ENCODE results near the gene AP5Z1. TPM values are rescaled to one million over a fixed set of nuclear protein-coding genes. Genes with fewer than 3 reads are reported as not detected.

The AP5Z1 gene, protein sequence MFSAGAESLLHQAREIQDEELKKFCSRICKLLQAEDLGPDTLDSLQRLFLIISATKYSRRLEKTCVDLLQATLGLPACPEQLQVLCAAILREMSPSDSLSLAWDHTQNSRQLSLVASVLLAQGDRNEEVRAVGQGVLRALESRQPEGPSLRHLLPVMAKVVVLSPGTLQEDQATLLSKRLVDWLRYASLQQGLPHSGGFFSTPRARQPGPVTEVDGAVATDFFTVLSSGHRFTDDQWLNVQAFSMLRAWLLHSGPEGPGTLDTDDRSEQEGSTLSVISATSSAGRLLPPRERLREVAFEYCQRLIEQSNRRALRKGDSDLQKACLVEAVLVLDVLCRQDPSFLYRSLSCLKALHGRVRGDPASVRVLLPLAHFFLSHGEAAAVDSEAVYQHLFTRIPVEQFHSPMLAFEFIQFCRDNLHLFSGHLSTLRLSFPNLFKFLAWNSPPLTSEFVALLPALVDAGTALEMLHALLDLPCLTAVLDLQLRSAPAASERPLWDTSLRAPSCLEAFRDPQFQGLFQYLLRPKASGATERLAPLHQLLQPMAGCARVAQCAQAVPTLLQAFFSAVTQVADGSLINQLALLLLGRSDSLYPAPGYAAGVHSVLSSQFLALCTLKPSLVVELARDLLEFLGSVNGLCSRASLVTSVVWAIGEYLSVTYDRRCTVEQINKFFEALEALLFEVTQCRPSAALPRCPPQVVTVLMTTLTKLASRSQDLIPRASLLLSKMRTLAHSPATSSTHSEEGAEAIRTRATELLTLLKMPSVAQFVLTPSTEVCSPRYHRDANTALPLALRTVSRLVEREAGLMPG
- total RNA-seq (2014; rRNA removed; shearing (Covaris generic); ENCODE audit: low replicate concordance): 20.2 and 29.8 TPM in 2 replicates

DNA sequence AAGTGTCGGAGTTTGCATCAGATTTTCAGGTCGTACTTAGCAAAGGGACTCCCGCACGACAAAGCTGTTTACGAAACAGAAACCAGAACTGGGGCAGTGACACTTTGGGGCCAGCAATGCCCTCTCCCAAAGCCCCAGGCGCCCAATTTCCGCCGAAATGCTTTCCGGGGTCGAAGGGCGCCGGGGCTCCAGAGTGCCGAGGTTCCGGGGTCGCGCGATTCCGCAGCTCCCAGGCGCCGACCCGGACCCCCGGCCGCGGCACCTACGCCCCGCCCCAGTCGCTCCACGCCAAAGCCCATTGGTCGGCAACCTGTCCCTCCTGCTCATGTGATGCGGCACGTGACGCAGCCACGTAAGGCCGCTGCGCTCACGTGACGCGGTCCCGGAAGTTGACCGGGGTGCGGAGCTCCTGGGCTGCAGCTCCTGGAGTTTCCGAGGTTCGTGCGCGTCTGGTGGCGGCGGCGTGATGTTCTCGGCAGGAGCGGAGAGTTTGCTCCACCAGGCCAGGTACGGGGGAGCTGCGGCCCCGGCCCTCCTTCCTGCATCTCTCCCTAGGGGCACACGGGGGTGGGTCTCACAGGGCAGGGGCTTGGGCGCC lies at the start of gene AP5Z1:
TSS of gene AP5Z1 (plus strand) at position 374 of the 598 bp plus-strand sequence. CDS start at position 467, 93 bp downstream.
- in situ Hi-C loops (cut with HindIII; ENCODE audit: low pct_unique_long_range_greater_than_20kb, low sequenced_read_pairs): no loop called here
- DNase-seq (ENCODE audit: low read depth): peak; percentile 90

DNA sequence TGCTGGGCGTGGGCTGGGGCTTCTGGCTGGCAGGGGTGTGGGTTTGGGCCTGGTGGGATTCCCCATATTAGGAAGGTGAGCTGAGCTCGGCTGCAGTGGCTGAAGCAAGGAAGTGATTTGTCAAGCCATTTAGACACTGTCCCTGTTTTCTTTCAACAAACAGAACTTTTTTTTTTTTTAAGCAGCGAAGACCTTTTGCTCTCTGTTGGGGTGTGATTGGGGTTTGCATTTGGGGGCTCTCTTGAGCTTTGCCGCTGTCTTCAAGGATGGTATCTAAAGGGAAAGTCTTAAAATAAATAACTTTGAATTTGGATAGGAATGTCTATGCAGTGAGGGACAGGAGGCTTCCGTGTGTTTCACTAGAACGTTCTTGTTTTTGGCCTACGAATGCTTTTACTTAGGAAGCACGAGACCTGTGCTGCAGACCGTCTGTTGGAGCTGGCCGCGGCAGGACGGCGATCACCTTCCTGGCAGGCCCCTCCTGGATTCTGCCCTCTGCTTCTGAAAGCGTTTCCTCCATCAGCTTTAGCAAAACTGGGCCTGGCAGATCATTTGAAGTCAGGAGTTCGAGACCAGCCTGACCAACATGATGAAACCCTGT lies 49.5 kb upstream of the AP5Z1 start:
- in situ Hi-C loops (cut with HindIII; ENCODE audit: low pct_unique_long_range_greater_than_20kb, low sequenced_read_pairs): no loop called here
- no peak for DNase-seq (ENCODE audit: low read depth)

DNA sequence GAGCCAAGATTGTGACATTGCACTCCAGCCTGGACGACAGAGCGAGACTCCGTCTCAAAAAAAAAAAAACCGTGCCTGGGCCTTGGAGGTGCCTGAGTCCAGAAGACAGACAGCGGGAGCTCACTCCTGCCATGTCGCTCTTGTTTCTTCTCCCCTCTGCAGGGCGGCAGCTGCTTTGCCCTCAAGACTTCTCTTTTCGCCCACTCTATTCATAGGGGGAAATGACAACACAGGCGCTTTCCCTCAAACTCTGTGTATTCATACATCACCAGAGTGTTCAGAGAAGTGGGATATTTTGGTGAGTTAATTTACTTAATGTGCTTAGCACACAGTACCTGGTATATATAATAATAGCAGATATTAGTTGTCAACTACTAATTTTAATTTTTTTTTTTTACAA lies 48.9 kb upstream of the AP5Z1 start:
- no peak for DNase-seq (ENCODE audit: low read depth)
- in situ Hi-C loops (cut with HindIII; ENCODE audit: low pct_unique_long_range_greater_than_20kb, low sequenced_read_pairs): no loop called here

DNA sequence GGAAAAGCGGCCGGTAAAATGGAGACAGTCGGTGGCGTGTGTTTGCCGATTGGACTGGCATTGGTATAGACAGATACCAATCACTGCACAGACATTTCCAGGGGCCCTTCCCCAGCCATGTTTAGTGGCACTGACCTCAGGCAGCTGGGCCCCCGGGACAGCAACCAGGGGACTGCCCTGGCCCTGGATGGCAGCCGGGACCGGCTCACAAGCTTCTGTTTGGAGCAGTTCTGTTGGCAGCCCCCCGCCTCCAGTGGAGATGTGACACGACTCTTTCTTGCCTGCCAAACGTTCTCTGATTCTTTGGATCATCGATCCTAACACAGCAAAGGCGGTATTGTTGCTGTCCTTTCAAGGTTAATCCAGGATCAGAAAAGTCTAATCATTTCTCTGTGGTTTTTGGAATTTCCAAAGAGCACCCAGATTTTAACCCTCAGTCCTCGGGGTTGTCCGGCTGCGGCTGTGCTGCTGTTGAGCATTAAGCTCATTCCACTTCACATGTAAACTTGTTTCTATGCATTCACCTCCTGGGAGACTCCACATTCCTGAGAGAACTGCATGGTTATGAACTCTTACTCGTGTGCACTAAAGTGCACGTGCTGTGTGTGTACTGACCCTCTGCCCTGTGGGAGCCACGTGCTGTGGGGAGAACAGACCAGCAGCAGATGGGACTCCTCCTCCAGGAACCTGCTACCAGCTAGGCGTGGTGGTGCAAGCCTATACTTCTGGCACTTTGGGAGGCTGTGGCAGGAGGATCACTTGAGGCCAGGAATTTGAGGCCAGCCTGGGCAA lies 47.3 kb upstream of the AP5Z1 start:
- in situ Hi-C loops (cut with HindIII; ENCODE audit: low pct_unique_long_range_greater_than_20kb, low sequenced_read_pairs): no loop called here
- no peak for DNase-seq (ENCODE audit: low read depth)

DNA sequence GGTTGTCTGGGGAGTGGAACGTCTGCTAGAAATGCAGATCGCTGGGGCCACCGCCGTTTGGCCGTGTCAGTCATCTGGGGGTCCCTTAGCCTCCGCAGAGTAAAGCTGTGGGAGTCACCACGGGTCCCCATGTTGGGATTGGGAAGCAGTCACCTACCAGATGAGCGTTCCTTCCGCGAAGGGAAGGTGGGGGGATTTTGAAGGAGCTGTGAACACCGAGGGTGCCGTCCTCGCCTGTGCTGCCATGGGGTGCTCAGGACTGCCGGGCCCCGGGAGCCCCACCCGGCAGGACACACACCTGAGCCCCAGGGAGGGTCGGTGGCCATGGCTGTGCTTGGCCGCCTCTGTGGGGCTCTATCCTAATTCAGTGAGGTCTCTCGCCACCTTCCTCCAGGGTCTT lies 46.2 kb upstream of the AP5Z1 start:
- DNase-seq (ENCODE audit: low read depth): no peak
- in situ Hi-C loops (cut with HindIII; ENCODE audit: low pct_unique_long_range_greater_than_20kb, low sequenced_read_pairs): no loop called here

DNA sequence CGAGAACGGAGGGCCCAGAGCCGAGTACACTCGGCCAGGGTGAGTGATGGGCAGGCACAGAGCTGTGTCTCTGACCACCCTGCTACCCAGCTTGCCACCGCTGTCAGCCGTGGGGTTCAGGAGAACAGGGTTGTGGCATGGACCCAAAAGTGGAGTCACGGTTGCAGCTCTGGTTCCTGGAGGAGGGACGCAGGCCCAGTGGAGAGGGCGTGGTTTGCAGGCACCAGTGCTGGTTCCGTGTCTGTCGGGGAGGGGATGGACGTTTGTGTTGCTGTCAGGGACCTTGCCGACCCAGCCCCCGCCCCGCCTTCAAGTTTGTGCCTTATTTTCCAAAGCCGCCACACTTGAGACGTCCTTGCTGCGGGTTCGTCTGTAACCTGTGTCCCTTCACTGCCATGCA lies 45.1 kb upstream of the AP5Z1 start:
- DNase-seq (ENCODE audit: low read depth): no peak
- in situ Hi-C loops (cut with HindIII; ENCODE audit: low pct_unique_long_range_greater_than_20kb, low sequenced_read_pairs): no loop called here

DNA sequence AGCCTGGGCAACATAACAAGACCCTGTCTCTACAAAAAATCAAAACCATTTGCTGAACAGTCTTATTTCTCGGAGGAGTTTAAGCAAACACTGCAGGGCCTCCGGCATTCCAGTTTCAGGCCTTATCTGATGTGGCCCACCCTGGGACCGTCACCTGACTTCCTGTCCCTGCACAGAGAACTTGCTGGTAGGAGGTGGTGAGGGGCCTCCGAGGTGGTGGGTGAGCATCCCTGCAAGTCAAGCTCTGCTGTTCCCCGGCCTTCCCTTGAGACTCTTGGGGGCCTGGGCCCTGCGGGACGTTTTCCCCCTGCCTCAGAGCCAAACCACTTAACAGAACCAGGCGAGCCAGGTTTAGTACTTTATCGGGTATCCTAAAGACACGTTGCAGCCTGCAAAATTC lies 44.5 kb upstream of the AP5Z1 start:
- DNase-seq (ENCODE audit: low read depth): no peak
- in situ Hi-C loops (cut with HindIII; ENCODE audit: low pct_unique_long_range_greater_than_20kb, low sequenced_read_pairs): no loop called here

DNA sequence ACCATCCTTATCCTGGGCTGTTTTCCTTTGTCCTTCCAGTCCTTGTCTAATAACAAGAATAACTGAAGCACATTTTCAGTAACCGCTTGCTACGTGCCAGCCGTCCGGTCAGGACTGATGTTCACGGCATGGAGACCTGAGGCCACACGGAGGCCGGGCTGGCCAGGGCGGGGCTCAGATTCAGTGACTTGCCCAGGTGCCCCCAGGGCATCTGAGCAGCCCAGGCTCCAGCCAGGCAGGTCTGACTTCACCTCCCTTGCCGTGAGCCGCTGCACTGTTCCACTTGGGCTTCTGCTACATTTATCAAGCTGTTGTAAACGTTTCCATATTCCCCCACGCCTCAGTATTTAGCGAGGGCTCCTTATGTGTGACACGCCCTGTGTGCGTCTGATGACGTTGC lies 43.6 kb upstream of the AP5Z1 start:
- in situ Hi-C loops (cut with HindIII; ENCODE audit: low pct_unique_long_range_greater_than_20kb, low sequenced_read_pairs): no loop called here
- DNase-seq (ENCODE audit: low read depth): no peak

DNA sequence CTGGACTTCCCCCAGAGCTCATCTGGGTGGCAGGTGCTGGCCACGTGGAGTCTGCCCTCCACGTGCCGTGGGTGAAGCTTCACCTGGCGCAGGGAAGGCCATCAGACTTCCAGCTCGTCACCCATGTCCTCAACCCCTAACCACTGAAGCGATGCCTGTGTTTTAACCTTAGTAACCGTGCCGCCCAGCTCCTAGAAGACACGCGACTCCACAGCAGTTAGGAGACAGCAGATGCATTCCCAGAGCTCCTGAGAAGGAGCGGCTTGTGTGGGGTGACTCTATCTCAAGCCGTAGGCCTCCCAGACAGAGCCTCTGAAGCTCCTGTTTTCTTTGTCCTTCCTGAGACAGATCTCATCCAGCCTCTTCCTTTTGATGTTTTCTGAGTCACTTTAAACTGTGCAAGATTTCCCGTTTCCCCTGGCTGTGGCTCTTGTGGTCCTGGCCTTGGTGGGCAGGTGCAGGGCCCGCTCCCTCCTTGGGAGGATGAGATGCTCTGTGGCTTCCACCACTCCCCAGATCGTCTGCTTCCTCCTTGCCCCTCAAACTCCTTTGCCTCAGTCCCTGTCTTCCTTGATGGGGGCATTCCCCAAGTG lies 41.4 kb upstream of the AP5Z1 start:
- in situ Hi-C loops (cut with HindIII; ENCODE audit: low pct_unique_long_range_greater_than_20kb, low sequenced_read_pairs): no loop called here

DNA sequence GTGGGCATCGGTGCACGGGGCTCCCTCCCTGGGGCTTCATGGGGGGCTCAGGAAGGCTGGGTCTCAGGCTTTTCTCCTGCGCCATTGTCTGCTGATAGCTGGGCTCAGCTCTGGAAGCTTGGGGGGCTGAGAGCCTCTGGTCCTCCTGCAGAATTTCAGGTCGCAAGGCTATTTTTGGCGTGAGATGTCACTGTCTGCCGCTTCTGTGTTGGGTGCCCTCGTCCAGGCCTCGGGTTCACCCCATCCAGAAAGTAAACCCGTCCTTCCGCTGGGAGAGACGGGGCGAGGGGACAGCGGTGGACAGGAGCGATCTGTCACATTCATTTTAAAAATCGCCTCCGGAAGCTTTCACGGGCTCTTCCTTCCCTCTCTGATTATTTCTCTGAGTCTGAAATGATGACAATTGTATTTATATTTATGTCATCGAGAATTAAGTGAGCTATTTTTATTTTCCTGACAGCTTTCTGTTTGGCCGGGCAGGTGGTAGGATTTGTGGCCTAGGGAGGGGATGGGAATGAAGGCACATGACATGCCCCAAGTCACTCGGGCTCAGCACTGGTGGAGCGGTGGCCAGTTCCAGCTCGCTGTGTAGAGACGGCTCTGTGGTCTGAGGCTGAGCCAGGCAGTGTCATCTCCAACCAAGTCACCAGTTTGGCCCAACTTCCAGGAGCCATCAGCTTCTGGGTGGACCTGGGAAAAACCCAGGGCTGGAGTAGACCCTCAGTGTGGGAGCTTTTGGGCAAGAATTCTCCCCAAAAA lies 40.7 kb upstream of the AP5Z1 start:
- DNase-seq (ENCODE audit: low read depth): no peak
- in situ Hi-C loops (cut with HindIII; ENCODE audit: low pct_unique_long_range_greater_than_20kb, low sequenced_read_pairs): no loop called here

More for the DNA sequence above, 41.4 kb upstream of the AP5Z1 start:
- no peak for DNase-seq (ENCODE audit: low read depth)

DNA sequence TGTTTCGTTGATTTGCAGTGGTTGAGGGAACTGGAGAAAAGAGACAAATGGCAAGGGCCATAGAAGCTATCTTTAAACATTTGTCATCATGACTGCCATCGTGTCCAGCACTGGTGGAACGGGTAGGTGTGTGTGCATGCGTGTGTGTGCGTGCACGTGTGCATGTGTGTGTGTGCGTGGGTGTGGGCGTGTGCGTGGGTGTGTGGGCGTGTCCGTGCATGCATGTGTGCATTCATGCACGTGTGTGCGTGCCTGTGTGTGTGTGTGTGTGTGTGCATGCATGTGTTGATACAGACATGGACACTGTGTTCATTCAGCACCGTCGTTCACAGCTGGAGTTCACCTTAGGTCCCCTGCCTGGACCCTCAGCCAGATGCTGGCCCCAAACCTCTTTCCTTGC lies 38.1 kb upstream of the AP5Z1 start:
- in situ Hi-C loops (cut with HindIII; ENCODE audit: low pct_unique_long_range_greater_than_20kb, low sequenced_read_pairs): no loop called here
- DNase-seq (ENCODE audit: low read depth): no peak

DNA sequence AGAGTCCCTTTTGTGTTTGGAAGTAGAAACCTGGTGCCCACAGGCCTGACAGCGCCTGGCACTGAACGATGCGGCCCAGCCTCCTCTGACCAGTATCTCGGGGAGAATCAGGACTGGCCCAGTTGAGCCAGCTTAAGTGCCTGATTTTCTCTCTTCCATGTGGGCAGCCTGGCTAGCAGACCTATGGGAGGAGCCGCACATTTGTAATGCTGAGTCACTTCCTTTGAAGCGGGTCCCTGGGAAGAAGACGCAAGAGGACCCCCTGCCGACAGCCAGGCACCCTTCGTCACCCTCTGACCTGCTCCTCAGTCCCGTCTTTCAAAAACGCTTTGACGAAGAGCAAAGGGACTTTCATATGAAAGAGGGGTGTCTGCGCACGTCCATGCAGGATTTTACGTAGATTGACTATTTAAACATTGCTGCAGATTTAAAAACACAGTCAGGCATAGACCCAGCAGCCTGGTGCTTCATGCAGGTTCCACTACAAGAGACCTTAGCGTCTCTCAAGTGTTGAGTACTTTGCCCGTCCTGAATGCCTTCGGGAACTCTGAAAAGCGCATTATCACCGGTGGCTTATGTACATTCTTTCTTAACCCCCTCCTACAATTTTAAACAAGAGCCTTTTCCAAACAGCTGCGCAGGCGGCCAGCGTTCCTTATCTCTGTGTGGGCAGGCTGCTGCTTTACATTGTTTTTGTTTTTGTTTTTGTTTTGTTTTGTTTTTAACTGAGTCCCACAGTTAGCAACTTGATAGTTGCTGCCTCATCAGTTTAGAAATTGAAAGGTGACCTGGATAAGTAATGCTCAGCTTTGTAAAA lies 36.5 kb upstream of the AP5Z1 start:
- DNase-seq (ENCODE audit: low read depth): peak; percentile 67
- in situ Hi-C loops (cut with HindIII; ENCODE audit: low pct_unique_long_range_greater_than_20kb, low sequenced_read_pairs): no loop called here

DNA sequence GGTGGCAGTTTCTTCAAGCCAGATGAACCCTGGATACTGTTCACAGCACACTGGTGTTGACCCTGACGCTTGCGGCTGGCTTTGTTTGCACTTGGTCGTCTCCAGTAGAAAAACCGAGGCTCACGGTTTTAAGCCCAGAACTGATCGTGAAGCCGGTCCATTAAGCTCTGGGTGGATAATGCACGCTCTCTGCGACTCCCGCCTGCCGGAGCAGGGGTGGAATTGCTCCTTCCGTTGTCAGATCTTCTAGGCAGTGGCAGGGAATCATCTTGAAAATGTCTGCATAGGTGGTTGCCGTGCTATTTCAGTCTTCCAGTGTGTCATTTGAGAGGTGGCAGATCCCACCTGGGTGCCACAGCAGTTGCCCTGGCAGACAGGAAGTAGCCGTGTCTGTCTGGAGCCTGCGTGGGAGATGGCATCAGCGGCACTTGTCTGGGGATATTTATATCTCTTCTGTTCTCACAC lies 35.9 kb upstream of the AP5Z1 start:
- in situ Hi-C loops (cut with HindIII; ENCODE audit: low pct_unique_long_range_greater_than_20kb, low sequenced_read_pairs): no loop called here
- no peak for DNase-seq (ENCODE audit: low read depth)

DNA sequence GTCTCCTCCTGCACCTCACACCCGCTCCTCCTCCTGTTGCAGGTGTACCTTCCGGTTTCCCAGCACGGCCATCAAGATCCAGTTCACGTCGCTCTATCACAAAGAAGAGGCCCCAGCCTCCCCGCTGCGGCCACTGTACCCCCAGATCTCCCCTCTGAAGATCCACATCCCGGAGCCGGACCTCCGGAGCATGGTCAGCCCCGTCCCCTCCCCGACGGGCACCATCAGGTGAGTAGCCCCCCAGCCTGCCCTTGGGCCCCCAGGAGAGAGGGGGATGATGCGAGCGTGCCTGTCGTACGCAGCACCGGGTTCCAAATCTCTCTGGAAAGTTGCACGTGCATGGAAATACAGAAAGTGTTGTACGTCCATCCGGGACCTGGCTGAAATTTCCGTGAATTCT lies 34.6 kb upstream of the AP5Z1 start:
- in situ Hi-C loops (cut with HindIII; ENCODE audit: low pct_unique_long_range_greater_than_20kb, low sequenced_read_pairs): no loop called here
- no peak for DNase-seq (ENCODE audit: low read depth)

DNA sequence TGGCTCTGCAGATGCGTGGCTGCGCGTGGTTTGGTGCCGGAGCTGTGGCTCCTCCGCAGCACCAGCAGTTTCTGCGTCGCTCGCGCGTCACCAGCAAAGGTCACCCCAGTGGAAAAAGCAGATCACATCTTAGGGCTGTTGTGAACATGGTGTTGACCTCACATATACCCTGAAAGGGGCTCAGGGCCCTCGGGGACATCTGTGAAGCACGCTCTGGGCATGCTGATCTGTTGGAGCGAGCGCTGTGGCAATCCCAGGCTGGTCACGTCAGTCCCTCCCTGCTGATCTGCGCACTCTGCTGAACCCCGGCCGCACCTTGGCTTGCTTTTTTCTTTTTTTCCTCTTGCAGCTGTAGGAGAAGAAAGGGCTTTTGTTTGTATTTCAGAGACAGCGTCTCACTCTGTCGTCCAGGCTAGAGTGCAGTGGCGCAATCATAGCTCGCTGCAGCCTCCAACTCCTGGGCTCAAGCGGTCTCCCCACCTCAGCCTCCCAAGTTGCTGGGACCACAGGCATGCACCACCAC lies 33.3 kb upstream of the AP5Z1 start:
- in situ Hi-C loops (cut with HindIII; ENCODE audit: low pct_unique_long_range_greater_than_20kb, low sequenced_read_pairs): no loop called here
- no peak for DNase-seq (ENCODE audit: low read depth)

DNA sequence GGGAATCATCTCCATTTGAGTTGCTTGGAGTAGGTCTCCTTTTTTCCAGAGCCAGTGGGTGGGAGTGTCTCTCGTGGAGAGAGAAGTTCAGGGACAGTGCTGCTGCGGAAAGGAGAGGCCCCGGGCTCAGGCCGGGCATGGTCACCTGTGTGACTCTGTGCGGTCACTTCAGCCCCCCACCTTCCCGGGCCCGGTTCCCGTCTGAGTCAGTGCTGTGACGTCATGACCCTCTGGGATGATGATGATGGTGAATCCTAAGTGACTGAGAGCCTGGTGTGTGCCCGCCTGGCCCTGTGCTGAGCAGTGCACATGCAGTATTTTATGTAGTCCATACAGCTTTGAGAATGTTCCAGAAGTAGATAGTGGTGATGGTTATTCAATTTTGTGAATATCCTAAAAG lies 32.6 kb upstream of the AP5Z1 start:
- in situ Hi-C loops (cut with HindIII; ENCODE audit: low pct_unique_long_range_greater_than_20kb, low sequenced_read_pairs): no loop called here
- no peak for DNase-seq (ENCODE audit: low read depth)
